Measurements from ENCODE around the gene AIPL1.

The AIPL1 gene

DNA sequence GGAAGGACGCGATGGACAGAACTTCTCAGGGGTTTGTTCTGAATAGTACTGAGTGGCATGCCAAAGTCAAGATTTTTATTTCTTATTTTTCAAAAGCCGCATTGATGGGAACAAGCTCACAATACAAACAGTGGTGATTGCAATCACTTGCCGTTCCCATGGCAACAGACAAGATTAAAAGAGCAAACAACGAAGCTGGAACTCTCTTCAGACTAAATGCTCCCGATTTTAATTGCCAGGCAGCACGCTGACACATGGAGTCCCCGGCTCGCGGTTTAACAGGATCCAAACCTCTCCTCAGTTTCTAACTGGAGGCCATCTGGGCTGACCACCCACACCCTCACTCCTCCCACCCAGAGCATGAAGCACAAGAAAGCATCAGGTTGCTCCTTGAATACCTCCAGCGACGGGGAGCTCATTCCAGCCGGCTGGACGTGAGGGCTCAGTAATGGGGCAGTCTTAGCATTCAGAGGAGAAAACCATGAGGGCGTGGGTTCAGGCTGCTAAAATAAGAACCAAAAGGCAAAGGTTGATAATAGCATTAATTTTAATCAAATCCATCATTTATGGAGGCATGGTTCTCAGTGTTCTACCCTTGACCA is 41.5 kb downstream of the AIPL1 start:
- Histone ChIP-seq H3K4me3 (no peak overlapping the region), H3K27ac (no peak overlapping the region)
- TF ChIP-seq, protein P1, sequence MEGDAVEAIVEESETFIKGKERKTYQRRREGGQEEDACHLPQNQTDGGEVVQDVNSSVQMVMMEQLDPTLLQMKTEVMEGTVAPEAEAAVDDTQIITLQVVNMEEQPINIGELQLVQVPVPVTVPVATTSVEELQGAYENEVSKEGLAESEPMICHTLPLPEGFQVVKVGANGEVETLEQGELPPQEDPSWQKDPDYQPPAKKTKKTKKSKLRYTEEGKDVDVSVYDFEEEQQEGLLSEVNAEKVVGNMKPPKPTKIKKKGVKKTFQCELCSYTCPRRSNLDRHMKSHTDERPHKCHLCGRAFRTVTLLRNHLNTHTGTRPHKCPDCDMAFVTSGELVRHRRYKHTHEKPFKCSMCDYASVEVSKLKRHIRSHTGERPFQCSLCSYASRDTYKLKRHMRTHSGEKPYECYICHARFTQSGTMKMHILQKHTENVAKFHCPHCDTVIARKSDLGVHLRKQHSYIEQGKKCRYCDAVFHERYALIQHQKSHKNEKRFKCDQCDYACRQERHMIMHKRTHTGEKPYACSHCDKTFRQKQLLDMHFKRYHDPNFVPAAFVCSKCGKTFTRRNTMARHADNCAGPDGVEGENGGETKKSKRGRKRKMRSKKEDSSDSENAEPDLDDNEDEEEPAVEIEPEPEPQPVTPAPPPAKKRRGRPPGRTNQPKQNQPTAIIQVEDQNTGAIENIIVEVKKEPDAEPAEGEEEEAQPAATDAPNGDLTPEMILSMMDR (IDR thresholded peaks at IDR 0.05): no peak
- no peak for DNase-seq (ENCODE audit: low spot score)

DNA sequence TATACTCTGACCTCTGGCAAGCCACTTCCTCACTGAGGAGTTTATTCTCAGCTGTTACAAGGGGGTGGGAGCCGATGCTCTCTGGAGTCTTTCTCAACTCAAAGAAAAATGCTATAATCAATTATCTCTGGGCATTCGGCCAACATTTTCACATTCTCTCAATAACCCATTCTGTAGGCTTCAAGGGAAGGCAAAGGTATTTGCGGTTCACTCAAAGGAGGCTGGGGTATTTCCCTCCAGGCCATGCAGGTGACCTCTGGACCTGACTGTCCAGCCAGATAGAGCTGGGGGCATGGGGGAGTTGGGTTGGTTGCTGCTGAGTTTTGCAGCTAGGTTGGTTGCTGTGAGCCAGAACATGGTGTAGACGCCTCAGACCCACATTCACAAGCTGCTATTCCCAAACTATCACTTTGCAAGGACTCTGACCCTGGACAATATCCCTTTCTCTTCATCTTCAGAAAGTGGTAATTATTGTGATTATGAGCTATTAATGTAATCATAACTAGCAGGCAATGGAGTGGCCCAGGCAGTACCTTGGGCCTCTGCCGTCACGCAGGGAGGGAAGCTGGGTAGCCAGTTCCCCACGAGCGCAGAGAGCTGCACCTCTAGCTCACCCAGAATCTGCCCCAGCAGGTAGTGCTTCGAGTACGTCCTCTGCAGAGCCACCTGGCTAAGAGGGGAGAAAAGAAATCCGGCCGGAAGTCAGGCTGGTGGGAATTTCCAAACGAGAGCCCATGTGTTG is 42.1 kb downstream of the AIPL1 start:
- H3K27ac ChIP-seq: no peak overlapping the region
- H3K4me3 ChIP-seq: no peak overlapping the region
- no peak for DNase-seq (ENCODE audit: low spot score)
- TF ChIP-seq, protein P1 (IDR thresholded peaks at IDR 0.05): no peak

DNA sequence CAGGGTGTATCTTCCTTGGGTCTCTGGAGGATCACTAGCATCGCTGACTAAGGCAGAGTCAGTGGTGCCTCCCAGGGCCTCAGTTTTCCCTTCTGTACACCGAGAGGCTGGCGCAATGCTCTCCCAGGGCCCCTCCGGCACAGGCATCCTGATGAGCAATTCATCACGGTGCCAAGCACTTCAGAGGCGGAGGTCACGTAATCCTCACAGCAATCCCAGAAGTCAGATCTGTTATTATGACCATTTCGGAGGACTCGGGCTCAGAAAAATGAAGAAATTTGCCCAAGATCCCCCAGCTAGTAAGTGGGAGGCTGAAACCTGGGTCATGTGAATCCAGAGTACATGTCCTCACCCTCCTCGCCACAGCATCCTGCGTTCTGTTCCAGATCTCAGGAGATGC is 46.5 kb downstream of the AIPL1 start:
- Histone ChIP-seq H3K4me3 (no peak overlapping the region), H3K27ac (no peak overlapping the region)
- TF ChIP-seq, protein P1 (IDR thresholded peaks at IDR 0.05): no peak
- DNase-seq (ENCODE audit: low spot score): no peak

DNA sequence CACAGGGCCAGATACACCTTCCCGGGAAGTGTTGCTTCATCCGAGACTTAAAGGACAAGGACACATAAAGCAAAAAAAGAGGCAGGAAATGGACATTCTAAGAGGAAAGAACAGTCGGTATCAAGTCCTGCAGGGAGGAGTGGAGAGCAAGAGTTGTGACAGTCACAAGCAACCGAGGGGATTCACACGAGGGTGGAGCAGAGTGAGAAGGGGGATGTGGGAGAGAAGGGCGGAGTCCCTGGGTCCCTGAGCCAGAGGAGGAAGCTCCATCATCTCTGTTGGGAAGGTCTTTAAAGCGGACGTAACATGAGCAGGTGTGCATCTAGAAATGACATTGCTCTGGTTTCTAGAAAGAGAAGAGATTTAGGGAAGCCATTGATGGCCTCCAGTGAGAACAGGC is 47.1 kb downstream of the AIPL1 start:
- no peak overlapping the region for H3K4me3 ChIP-seq
- no peak overlapping the region for H3K27ac ChIP-seq
- TF ChIP-seq, protein P1 (IDR thresholded peaks at IDR 0.05): no peak
- DNase-seq (ENCODE audit: low spot score): no peak

DNA sequence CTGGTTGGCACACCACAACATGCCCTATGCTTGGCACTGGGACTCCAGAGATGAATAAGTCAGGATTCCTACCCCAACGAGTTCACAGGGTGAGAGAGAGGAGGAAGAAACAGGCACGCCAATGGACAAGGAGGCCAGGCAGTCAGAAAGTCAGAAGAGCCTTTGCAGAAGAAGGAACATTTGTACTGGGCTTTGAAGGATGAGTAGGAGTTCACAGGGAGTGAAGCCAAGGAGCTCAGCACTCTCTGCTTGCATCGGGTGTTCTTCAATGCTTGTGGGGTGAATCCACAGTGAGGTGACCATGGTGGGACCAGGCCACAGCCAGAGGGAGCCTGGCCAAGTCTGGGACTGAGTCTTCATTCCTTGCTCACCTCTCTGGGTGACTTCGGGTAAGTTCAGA is 47.5 kb downstream of the AIPL1 start:
- no peak for DNase-seq (ENCODE audit: low spot score)
- no peak overlapping the region for H3K27ac ChIP-seq
- H3K4me3 ChIP-seq: no peak overlapping the region
- TF ChIP-seq, protein P1 (IDR thresholded peaks at IDR 0.05): no peak

DNA sequence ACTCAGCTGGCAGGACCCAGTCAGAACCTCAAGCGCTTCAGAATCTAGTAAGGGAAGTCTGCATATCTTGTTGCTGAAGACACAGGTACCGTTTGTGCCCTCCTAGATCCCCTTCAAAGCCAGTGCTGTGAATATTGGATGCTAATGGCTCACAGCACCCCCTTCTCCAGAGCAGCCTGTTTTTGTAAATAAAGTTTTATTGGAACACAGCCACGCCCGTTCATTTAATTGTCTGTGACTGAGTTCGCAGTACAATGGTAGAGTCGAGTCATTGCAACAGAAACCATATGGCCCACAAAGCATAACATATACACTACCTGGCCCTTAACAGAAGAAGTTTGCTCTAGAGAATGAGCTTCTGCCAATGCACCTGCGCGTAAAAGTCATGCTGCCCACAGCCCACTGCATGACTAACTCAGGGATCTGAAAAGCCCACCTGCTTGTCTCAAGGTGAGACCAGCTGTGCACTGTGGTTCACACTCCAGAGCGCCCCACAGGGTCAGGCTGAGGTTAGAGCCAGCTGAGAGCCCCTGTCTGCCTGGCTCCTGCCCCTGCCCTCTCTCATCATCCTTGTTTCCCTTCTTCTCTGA is 48.8 kb downstream of the AIPL1 start:
- Histone ChIP-seq H3K4me3 (no peak overlapping the region), H3K27ac (no peak overlapping the region)
- no peak for DNase-seq (ENCODE audit: low spot score)
- TF ChIP-seq, protein P1 (IDR thresholded peaks at IDR 0.05): no peak

DNA sequence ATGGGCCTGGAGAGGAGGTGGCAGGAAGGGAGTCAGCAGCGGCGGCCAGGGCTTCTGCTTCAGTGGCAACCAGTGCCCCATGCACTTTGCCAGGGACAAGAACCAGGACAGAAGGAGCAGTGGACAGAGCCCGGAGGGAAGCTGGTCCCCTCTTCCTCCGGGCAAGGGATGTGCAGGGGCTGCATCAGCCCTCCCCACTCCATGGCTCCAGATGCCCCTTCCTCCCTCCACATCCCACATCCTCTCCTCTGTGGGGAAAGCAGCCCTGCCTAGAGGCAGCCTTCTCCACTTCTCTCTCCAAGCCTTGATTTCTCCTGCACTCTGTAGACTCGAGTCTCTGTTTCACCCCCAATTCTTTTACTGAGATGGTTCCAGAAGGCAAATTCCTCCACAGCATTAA is 50.4 kb downstream of the AIPL1 start:
- Histone ChIP-seq H3K27ac (no peak overlapping the region), H3K4me3 (no peak overlapping the region)
- TF ChIP-seq, protein P1 (IDR thresholded peaks at IDR 0.05): no peak
- DNase-seq (ENCODE audit: low spot score): no peak
